GM19438 (cell line): ENCODE measurements around the gene MYO1G.

Source experiments
- ATAC-seq: cut with Tn5 transposase; IDR thresholded peaks from one replicate; pipeline ENCODE4 v1.9.1; 2021; ENCODE audit warnings: low read depth; ENCODE audit not compliant: unreplicated experiment

The MYO1G gene

GRCh38 chr7:44967571-44968446, 11.0 kb downstream of the MYO1G start:
- ATAC-seq: no peak

- no peak for ATAC-seq
Observed at GRCh38 chr7:44966731-44967538, 11.9 kb downstream of the MYO1G start.

GRCh38 chr7:44965937-44966730, 12.7 kb downstream of the MYO1G start:
- no peak for ATAC-seq

- no peak for ATAC-seq
Observed at GRCh38 chr7:44965441-44965903, 13.3 kb downstream of the MYO1G start.

- ATAC-seq: no peak
Observed at GRCh38 chr7:44964831-44965440, 13.9 kb downstream of the MYO1G start.

GRCh38 chr7:44964384-44964830, 14.4 kb downstream of the MYO1G start:
- no peak for ATAC-seq

GRCh38 chr7:44963364-44964290, 15.2 kb downstream of the MYO1G start:
- no peak for ATAC-seq

- ATAC-seq: no peak
Observed at GRCh38 chr7:44962483-44963251, 16.1 kb downstream of the MYO1G start.

GRCh38 chr7:44961844-44962482, 16.9 kb downstream of the MYO1G start:
- no peak for ATAC-seq

- no peak for ATAC-seq
Observed at GRCh38 chr7:44960011-44960580, 18.7 kb downstream of the MYO1G start.

- ATAC-seq: no peak
Observed at GRCh38 chr7:44959433-44959951, 19.3 kb downstream of the MYO1G start.

GRCh38 chr7:44958645-44959344, 20.0 kb downstream of the MYO1G start:
- ATAC-seq: no peak

GRCh38 chr7:44956157-44956766, 22.6 kb downstream of the MYO1G start:
- ATAC-seq: no peak

GRCh38 chr7:44955733-44956132, 23.1 kb downstream of the MYO1G start:
- ATAC-seq: no peak

- no peak for ATAC-seq
Observed at GRCh38 chr7:44953156-44953555, 25.7 kb downstream of the MYO1G start.

GRCh38 chr7:44949303-44949702, 29.5 kb downstream of the MYO1G start:
- ATAC-seq: no peak
